H1 (cell line): Measurements from ENCODE around the gene CBLB. TPM values are rescaled to one million over a fixed set of nuclear protein-coding genes. Genes with fewer than 3 reads are reported as not detected.

Source experiments
- CTCF ChIA-PET: fragments of 300-600 bp; sonication (Branson Sonifier 250); formaldehyde crosslinking; loops from one replicate; lab custom pipeline; 2021; ENCODE audit not compliant: partially characterized antibody; lab: Charles Lee
- POLR2A ChIA-PET: fragments of 300-600 bp; sonication (Branson Sonifier 250); formaldehyde crosslinking; loops from one replicate; lab custom pipeline; 2021; ENCODE audit warnings: inconsistent platforms; ENCODE audit not compliant: partially characterized antibody; lab: Charles Lee
- DNase-seq, 2 experiments: peaks; one replicate each; pipeline versions ENCODE4 v3.0.0 to v3.0.0-alpha.2; 2010 to 2022; ENCODE audit warnings: low spot score in 2 of 2, low read depth in 1 of 2, mixed read lengths in 1 of 2
- FAIRE-seq: peaks from 2 replicates; lab custom pipeline; 2011; peaks lifted over from hg19 to GRCh38; lab: Jason Lieb, UNC
- H2AFZ ChIP-seq: 2 replicates; pipeline ENCODE4 v1.8.1; 2012; ENCODE audit warnings: low read length, inconsistent platforms
- H2AK5ac ChIP-seq: 2 replicates; pipeline ENCODE4 v1.6.1; 2013; ENCODE audit warnings: low read depth, low read length
- H2BK120ac ChIP-seq: replicated peaks from 2 replicates; pipeline ENCODE3; 2013; ENCODE audit warnings: low read depth, low read length, inconsistent platforms
- H2BK12ac ChIP-seq: 2 replicates; pipeline ENCODE4 v1.6.1; 2013; ENCODE audit warnings: low read depth, low read length
- H2BK15ac ChIP-seq: 2 replicates; pipeline ENCODE4 v1.6.1; 2013; ENCODE audit warnings: low read length
- H2BK20ac ChIP-seq: 2 replicates; pipeline ENCODE4 v1.6.1; 2013; ENCODE audit warnings: low read length
- H2BK5ac ChIP-seq: 2 replicates; pipeline ENCODE4 v1.6.1; 2013; ENCODE audit warnings: low read depth, low read length
- H3K14ac ChIP-seq: 2 replicates; pipeline ENCODE4 v1.6.1; 2013; ENCODE audit warnings: inconsistent platforms; ENCODE audit not compliant: insufficient read length
- H3K18ac ChIP-seq: 2 replicates; pipeline ENCODE4 v1.6.1; 2013; ENCODE audit warnings: low read length; ENCODE audit errors: extremely low read depth
- H3K23ac ChIP-seq: 2 replicates; pipeline ENCODE4 v1.6.1; 2013; ENCODE audit warnings: inconsistent platforms; ENCODE audit not compliant: insufficient read length
- H3K23me2 ChIP-seq: 2 replicates; pipeline ENCODE4 v1.6.1; 2013; ENCODE audit warnings: low read depth, low read length
- H3K27ac ChIP-seq: 2 replicates; pipeline ENCODE4 v1.6.1; 2011; ENCODE audit warnings: low read depth, low read length, inconsistent platforms
- H3K27me3 ChIP-seq, 4 experiments: replicated peaks in 1 of 4; 1 replicate in 1 of 4; 2 replicates in 3 of 4; pipeline versions ENCODE4 v1.6.1 to v1.8.1; 2011 to 2013; ENCODE audit warnings: low read length in 3 of 4, mild to moderate bottlenecking in 3 of 4, inconsistent platforms in 2 of 4, mixed read lengths in 2 of 4, moderate library complexity in 1 of 4; ENCODE audit not compliant: control insufficient read depth in 3 of 4, insufficient read depth in 3 of 4; ENCODE audit errors: extremely low read depth in 1 of 4
- H3K36me3 ChIP-seq, 4 experiments: 2 replicates each; pipeline versions ENCODE4 v1.6.1 to v1.8.1; 2011 to 2013; ENCODE audit warnings: mild to moderate bottlenecking in 4 of 4, low read length in 3 of 4, moderate library complexity in 2 of 4, control low read depth in 1 of 4, inconsistent platforms in 1 of 4; ENCODE audit not compliant: insufficient read depth in 4 of 4, control insufficient read depth in 2 of 4
- H3K4ac ChIP-seq: replicated peaks from 2 replicates; pipeline ENCODE3; 2013; ENCODE audit warnings: low read length, low read depth, mixed read lengths, inconsistent platforms; ENCODE audit not compliant: insufficient read length
- H3K4me1 ChIP-seq, 4 experiments: replicated peaks in 1 of 4; 1 replicate in 1 of 4; 2 replicates in 3 of 4; pipeline versions ENCODE4 v1.6.1 to v1.8.1; 2011 to 2013; ENCODE audit warnings: low read length in 3 of 4, inconsistent platforms in 2 of 4, mixed read lengths in 1 of 4; ENCODE audit not compliant: insufficient read depth in 4 of 4, control insufficient read depth in 3 of 4
- H3K4me2 ChIP-seq, 2 experiments: 2 replicates each; pipeline versions ENCODE4 v1.6.1 to v1.8.1; 2011 to 2013; ENCODE audit warnings: low read depth in 2 of 2, low read length in 2 of 2, control low read depth in 1 of 2, inconsistent platforms in 1 of 2, mild to moderate bottlenecking in 1 of 2; ENCODE audit not compliant: insufficient read depth in 1 of 2
- H3K4me3 ChIP-seq, 4 experiments: fragments of 200-600, 300-600 bp in 1 of 4; sonication (generic), shearing (Covaris generic), sonication (Bioruptor Twin) in 1 of 4; 2 replicates each; pipeline versions ENCODE4 v1.5.1 to v1.8.1; 2011 to 2016; ENCODE audit warnings: low read length in 4 of 4, low read depth in 3 of 4, control low read depth in 2 of 4, inconsistent platforms in 2 of 4, mild to moderate bottlenecking in 2 of 4, mixed read lengths in 1 of 4, moderate library complexity in 1 of 4; ENCODE audit not compliant: insufficient read depth in 2 of 4; ENCODE audit errors: extremely low read depth in 1 of 4
- H3K56ac ChIP-seq: replicated peaks from 2 replicates; pipeline ENCODE3; 2013; ENCODE audit warnings: low read depth, mild to moderate bottlenecking, mixed read lengths, low read length, inconsistent platforms; ENCODE audit not compliant: insufficient read length
- H3K79me1 ChIP-seq: 2 replicates; pipeline ENCODE4 v1.6.1; 2013; ENCODE audit warnings: low read depth, low read length, control low read depth
- H3K79me2 ChIP-seq, 2 experiments: 2 replicates each; pipeline versions ENCODE4 v1.6.1 to v1.8.1; 2012 to 2013; ENCODE audit warnings: low read length in 2 of 2, mild to moderate bottlenecking in 2 of 2, inconsistent platforms in 1 of 2; ENCODE audit not compliant: insufficient read depth in 2 of 2, control insufficient read depth in 1 of 2
- H3K9ac ChIP-seq, 4 experiments: replicated peaks in 1 of 4; 1 replicate in 1 of 4; 2 replicates in 3 of 4; pipeline versions ENCODE4 v1.6.1 to v1.8.1; 2011 to 2013; ENCODE audit warnings: low read depth in 3 of 4, low read length in 3 of 4, control low read depth in 2 of 4, mild to moderate bottlenecking in 2 of 4, moderate library complexity in 2 of 4, inconsistent platforms in 1 of 4; ENCODE audit errors: extremely low read depth in 1 of 4
- H3K9me3 ChIP-seq, 2 experiments: 2 replicates each; pipeline versions ENCODE4 v1.6.1 to v1.8.1; 2012 to 2013; ENCODE audit warnings: mild to moderate bottlenecking in 2 of 2, moderate library complexity in 2 of 2, control low read depth in 1 of 2, inconsistent platforms in 1 of 2, low read depth in 1 of 2, low read length in 1 of 2, mixed read lengths in 1 of 2; ENCODE audit not compliant: insufficient read depth in 2 of 2
- H4K20me1 ChIP-seq, 2 experiments: replicated peaks in 1 of 2; 2 replicates each; pipeline versions ENCODE3 to v1.8.1; 2011 to 2013; ENCODE audit warnings: inconsistent platforms in 2 of 2, low read length in 2 of 2, mild to moderate bottlenecking in 1 of 2; ENCODE audit not compliant: insufficient read depth in 2 of 2, control insufficient read depth in 1 of 2
- H4K5ac ChIP-seq: 2 replicates; pipeline ENCODE4 v1.6.1; 2013; ENCODE audit warnings: low read length, low read depth, mixed read lengths, inconsistent platforms; ENCODE audit not compliant: insufficient read length
- H4K8ac ChIP-seq: 2 replicates; pipeline ENCODE4 v1.8.0; 2013; ENCODE audit warnings: mild to moderate bottlenecking, moderate library complexity, low read length, inconsistent platforms; ENCODE audit not compliant: insufficient read depth; ENCODE audit errors: extremely low read depth
- H4K91ac ChIP-seq: replicated peaks from 2 replicates; pipeline ENCODE3; 2013; ENCODE audit warnings: low read length, mixed read lengths, inconsistent platforms; ENCODE audit not compliant: insufficient read length
- NRF1 ChIP-seq: IDR thresholded peaks from 2 replicates; pipeline ENCODE4 v1.6.1; 2011; ENCODE audit warnings: mild to moderate bottlenecking, low read depth, low read length, improper control_type of control experiment
- RNF2 ChIP-seq: fragments of 200-900, 300-1000 bp; sonication (generic); IDR thresholded peaks from 2 replicates; pipeline ENCODE4 v1.7.1; 2016; ENCODE audit warnings: borderline replicate concordance, low read depth, mild to moderate bottlenecking, antibody characterized with exemption, low read length; ENCODE audit not compliant: poor library complexity, severe bottlenecking; ENCODE audit errors: missing control alignments
- WGBS, 2 experiments: shearing (Covaris generic) in 1 of 2; methylation state at CpG; one replicate each; pipeline versions ENCODE4 v1.1.6 to v1.1.7; 2013 to 2015; ENCODE audit warnings: low lambda C conversion rate in 2 of 2, mixed read lengths in 2 of 2, inconsistent platforms in 1 of 2, low coverage in 1 of 2, missing lambda C conversion rate in 1 of 2; ENCODE audit not compliant: insufficient replicate concordance in 2 of 2, insufficient coverage in 1 of 2, insufficient read length in 1 of 2; ENCODE audit errors: extremely low coverage in 1 of 2, missing lambda C conversion rate in 1 of 2; 5-methylcytosine and 5-hydroxymethylcytosine counted together
- polyA plus RNA-seq, 7 experiments: library from polyadenylated mRNA; depleted of rRNA in 3 of 7; stranded (reverse) in 5 of 7; unstranded in 2 of 7; fragments of >200 nt in 5 of 7; fragments of 200-250 nt in 2 of 7; gene quantifications; 1 replicate in 5 of 7; 2 replicates in 1 of 7; 4 replicates in 1 of 7; pipeline versions ENCODE4 v1.2.1 to v1.2.3, GENCODE V29; 2011 to 2013; ENCODE audit warnings: missing spikeins in 2 of 7, mixed read lengths in 2 of 7
- total RNA-seq: library from RNA; stranded (reverse); fragmentation: NEBNext Ultra II Directional; extraction: Animal tissue kit (Norgen Biotek cat#: 25700); gene quantifications from 2 replicates; pipeline ENCODE4 v1.2.1, GENCODE V29; 2021

The CBLB gene
- total and polyA plus RNA-seq, 2 of the 8 experiments (the other 6 are each of a cell fraction or from before 2014, with no cell fraction given), result 14.5 to 26.0 TPM

- no peak overlapping the region for H2BK5ac ChIP-seq
- no peak overlapping the region for H4K8ac ChIP-seq
- H3K23me2 ChIP-seq, result no peaks in the 10 kb centered on the region
- H3K9ac ChIP-seq, result no peak overlapping the region
- no peak overlapping the region for H4K91ac ChIP-seq
- no peak overlapping the region for H3K27ac ChIP-seq
- H3K18ac ChIP-seq, result no peak overlapping the region
- no peaks in the 10 kb centered on the region for H3K27me3 ChIP-seq
- no peak overlapping the region for H2BK20ac ChIP-seq
- peaks cover 0 to 13% of the 10 kb centered on the region in 2 experiments; a peak in 1 of 4 replicates for H3K79me2 ChIP-seq
- H3K4me2 ChIP-seq, result no peak overlapping the region
- H2BK12ac ChIP-seq, result no peak overlapping the region
- H3K9me3 ChIP-seq, result no peaks in the 10 kb centered on the region
- H2BK120ac ChIP-seq, result no peak overlapping the region
- no peak overlapping the region for H3K4ac ChIP-seq
- H3K36me3 ChIP-seq, result no peaks in the 10 kb centered on the region
- H3K79me1 ChIP-seq, result no peaks in the 10 kb centered on the region
- no peak overlapping the region for H2BK15ac ChIP-seq
- no peak overlapping the region for H3K4me3 ChIP-seq
- ChIA-PET CTCF (no interaction called here), POLR2A (no interaction called here)
- FAIRE-seq (no peak), DNase-seq (no peak)
- H4K20me1 ChIP-seq, result no peaks in the 10 kb centered on the region
- no peak overlapping the region for H3K14ac ChIP-seq
- H2AFZ ChIP-seq, result no peak overlapping the region
- peaks cover 0 to 6% (median 1%) of the 10 kb centered on the region in 4 experiments; a peak in 2 of 7 replicates for H3K4me1 ChIP-seq
- TF ChIP-seq RNF2 (no peak), NRF1 (no peak)
- no peak overlapping the region for H3K56ac ChIP-seq
- 99% methylated on average over 4 of the region's 4 CpGs; no CpG with 5 or more reads in 1 of the 2 experiments for WGBS, 2 experiments
- H4K5ac ChIP-seq, result no peak overlapping the region
- H3K23ac ChIP-seq, result no peak overlapping the region
- H2AK5ac ChIP-seq, result no peak overlapping the region
These were observed 61.7 kb downstream of the CBLB start for GRCh38 chr3:105807146-105807545.
